ENCODE data around the gene ESYT2. TPM values are rescaled to one million over a fixed set of nuclear protein-coding genes. Genes with fewer than 3 reads are reported as not detected.

The ESYT2 gene
- total and polyA plus RNA-seq, 2 of the 4 experiments (the other 2 are of a cell fraction), result 26.7 to 69.9 TPM

- Histone ChIP-seq H3K4me3 (ENCODE audit: insufficient read depth, low read depth, low read length) (no peak overlapping the region), H3K27me3 (ENCODE audit: control insufficient read depth, insufficient read depth, low read length) (no peaks in the 10 kb centered on the region), H2BK20ac (ENCODE audit: low read depth, low read length) (no peak overlapping the region), H3K9me1 (ENCODE audit: insufficient read depth, low read length) (peaks cover 12% of the 10 kb centered on the region), H3K4ac (ENCODE audit: low read depth, low read length) (no peak overlapping the region), H4K8ac (ENCODE audit: low read depth in 2 of 2, low read length in 2 of 2) (no peak overlapping the region), H4K20me1 (ENCODE audit: insufficient read depth, low read length) (peaks cover 22% of the 10 kb centered on the region; the same call in 1 of the 2 replicates), H3K79me1 (ENCODE audit: low read depth in 1 of 2, low read length in 2 of 2) (peaks cover 27 to 73% of the 10 kb centered on the region in 2 experiments), H3K4me2 (ENCODE audit: low read depth, low read length) (no peak overlapping the region), H2AK5ac (ENCODE audit: low read depth, low read length) (no peak overlapping the region), H3K36me3 (ENCODE audit: control insufficient read depth, insufficient read depth, low read length) (peaks cover under 1% of the 10 kb centered on the region; the same call in 1 of the 2 replicates), H2BK120ac (ENCODE audit: low read depth, low read length) (no peak overlapping the region), H3K27ac (ENCODE audit: insufficient read depth, low read length) (no peak overlapping the region), H4K5ac (ENCODE audit: low read depth, low read length) (no peak overlapping the region), H2AFZ (replicated peaks; ENCODE audit: low read length, poor library complexity) (no peak overlapping the region), H4K91ac (ENCODE audit: insufficient read depth, low read depth, low read length) (no peak overlapping the region), H3K23ac (ENCODE audit: low read depth, low read length) (no peak overlapping the region), H3K14ac (replicated peaks; ENCODE audit: low read depth, low read length) (no peak overlapping the region), H3K56ac (ENCODE audit: extremely low read depth, insufficient read depth, low read length) (no peak overlapping the region), H3K18ac (ENCODE audit: low read depth, low read length) (no peak overlapping the region), H3K9ac (ENCODE audit: low read depth, low read length) (no peak overlapping the region), H3K4me1 (ENCODE audit: control insufficient read depth, insufficient read depth, low read length) (peaks cover 10% of the 10 kb centered on the region), H3K9me3 (ENCODE audit: control insufficient read depth, insufficient read depth, low read length) (no peaks in the 10 kb centered on the region), H2AK9ac (replicated peaks; ENCODE audit: low read depth, low read length, poor library complexity) (no peak overlapping the region), H2BK15ac (ENCODE audit: low read depth, low read length) (no peak overlapping the region), H2BK5ac (ENCODE audit: low read depth, low read length, poor library complexity, severe bottlenecking) (no peak overlapping the region)
- BruUV-seq (replicated peaks), result no TSS peak
- TF ChIP-seq ELK1 (IDR thresholded peaks at IDR 0.05; ENCODE audit: borderline replicate concordance, low read depth, low read length) (no peak), POLR2A (IDR thresholded peaks at IDR 0.05; ENCODE audit: low read depth, low read length) (no peak), BHLHE40 (IDR thresholded peaks at IDR 0.05; ENCODE audit: low read depth, low read length) (no peak), CHD1 (IDR thresholded peaks at IDR 0.05; ENCODE audit: low read depth, low read length) (no peak), MXI1 (IDR thresholded peaks at IDR 0.05; ENCODE audit: borderline replicate concordance, low read depth, low read length) (no peak), MAFK (IDR thresholded peaks at IDR 0.05; ENCODE audit: low read depth, low read length) (no peak), CEBPB (IDR thresholded peaks at IDR 0.05; ENCODE audit: low read depth, low read length) (no peak), CTCF (conservative IDR thresholded peaks at IDR 0.05; ENCODE audit: low read depth, low read length) (no peak)
- DNase-seq (peak; percentile 45), ATAC-seq (ENCODE audit: low read depth) (0 out of 2 replicates have a peak, but pooled peaks have one; percentile 38)
- CTCF ChIA-PET, result interaction anchor here (0.9 to 1.2 kb wide), 2 partner anchors 12 to 16 kb away, joined by 3 read pairs; no protein-coding TSS in a partner anchor
- in situ Hi-C loops (cut with MboI; ENCODE audit: low sequenced_read_pairs) (no loop called here), intact Hi-C loops (cut with micrococcal nuclease) (no loop called here), dilution Hi-C loops (cut with HindIII; ENCODE audit: low sequenced_read_pairs, unreplicated experiment) (no loop called here)
- WGBS, 2 experiments (ENCODE audit: extremely low coverage in 2 of 2, insufficient read length in 1 of 2), result no CpG with 5 or more reads among the region's 1 CpG
- POLR2A ChIA-PET (ENCODE audit: unreplicated experiment), result no interaction called here
Observed at GRCh38 chr7:158809596-158809995, 19.7 kb downstream of the ESYT2 start.
